Measurements from ENCODE around the gene ATP5IF1. TPM values are rescaled to one million over a fixed set of nuclear protein-coding genes. Genes with fewer than 3 reads are reported as not detected.

The ATP5IF1 gene
- 100 to 1,000 TPM; 283 to 534 TPM for polyA plus RNA-seq

GRCh38 chr1:28235755-28236655, at the start of gene ATP5IF1:
TSS of gene ATP5IF1 (plus strand) at chr1:28236124. CDS start at chr1:28236184, 60 bp downstream.
- Histone ChIP-seq H3K9me3 (ENCODE audit: control insufficient read depth in 2 of 2, insufficient read depth in 1 of 2, low read depth in 1 of 2, low read length in 1 of 2) (no peaks in the 10 kb centered on the region), H3K27me3 (ENCODE audit: control insufficient read depth in 1 of 2, insufficient read depth in 2 of 2, low read length in 2 of 2) (no peaks in the 10 kb centered on the region), H3K4me3 (ENCODE audit: low read depth in 1 of 2, low read length in 2 of 2) (peak within 1 kb of the TSS; percentile 93 to 97), H3K4me1 (ENCODE audit: control insufficient read depth in 2 of 2, insufficient read depth in 2 of 2, low read length in 1 of 2) (peaks cover 0 to 7% of the 10 kb centered on the region in 2 donors), H3K36me3 (ENCODE audit: control insufficient read depth in 2 of 2, insufficient read depth in 2 of 2, low read length in 1 of 2) (peaks cover 0 to 3% of the 10 kb centered on the region in 2 donors), H3K27ac (ENCODE audit: low read depth in 2 of 2, low read length in 1 of 2) (peak within 1 kb of the TSS; percentile 90)
- 0 to 1% methylated on average over 59 to 60 of the region's 60 CpGs for WGBS, 2 donors

GRCh38 chr1:28190337-28190979, 45.5 kb upstream of the ATP5IF1 start:
- H3K9me3 ChIP-seq (ENCODE audit: control insufficient read depth in 2 of 2, insufficient read depth in 1 of 2, low read depth in 1 of 2, low read length in 1 of 2) = no peaks in the 10 kb centered on the region
- WGBS, 2 donors = 53 to 63% methylated on average over 3 of the region's 3 CpGs
- peak overlapping the region in 1 of 2 donors; percentile 33 for H3K27ac ChIP-seq (ENCODE audit: low read depth in 2 of 2, low read length in 1 of 2)
- no peaks in the 10 kb centered on the region for H3K27me3 ChIP-seq (ENCODE audit: control insufficient read depth in 1 of 2, insufficient read depth in 2 of 2, low read length in 2 of 2)
- no peaks in the 10 kb centered on the region for H3K36me3 ChIP-seq (ENCODE audit: control insufficient read depth in 2 of 2, insufficient read depth in 2 of 2, low read length in 1 of 2)
- H3K4me1 ChIP-seq (ENCODE audit: control insufficient read depth in 2 of 2, insufficient read depth in 2 of 2, low read length in 1 of 2) = peaks cover 3 to 16% of the 10 kb centered on the region in 2 donors
- no peak overlapping the region for H3K4me3 ChIP-seq (ENCODE audit: low read depth in 1 of 2, low read length in 2 of 2)

DNA sequence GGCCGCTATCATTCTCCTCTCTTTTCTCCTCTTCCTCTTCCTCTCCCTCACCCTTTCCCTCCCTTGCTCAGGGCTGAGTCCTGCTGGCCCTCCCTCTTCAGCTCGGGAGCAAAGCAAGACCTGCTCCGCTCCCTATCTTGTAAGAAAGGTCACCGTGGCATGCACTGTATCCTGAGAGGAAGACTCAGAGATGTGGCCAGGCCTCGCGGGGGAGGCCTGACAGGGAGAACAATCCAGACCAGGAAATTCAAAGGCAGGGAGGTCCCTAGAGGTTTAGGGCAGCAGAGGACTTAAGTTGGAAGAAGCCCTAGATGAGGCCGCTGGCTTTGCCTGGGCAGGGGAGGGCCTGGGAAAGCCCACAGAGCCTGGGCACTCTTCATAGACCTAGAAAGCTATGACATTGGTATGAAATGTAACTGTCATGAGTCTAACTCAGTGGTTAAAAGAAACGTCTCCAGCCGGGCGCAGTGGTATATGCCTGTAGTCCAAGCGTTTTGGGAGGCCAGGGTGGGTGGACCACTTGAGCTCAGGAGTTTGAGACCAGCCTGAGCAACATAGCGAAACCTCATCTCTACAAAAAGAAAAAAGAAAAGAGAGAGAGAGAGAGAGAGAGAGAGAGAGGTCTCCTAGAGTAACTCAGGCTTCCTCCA, 44.8 kb upstream of the ATP5IF1 start:
- H3K4me1 ChIP-seq (ENCODE audit: control insufficient read depth in 2 of 2, insufficient read depth in 2 of 2, low read length in 1 of 2) = peaks cover 3 to 16% of the 10 kb centered on the region in 2 donors
- peak overlapping the region in 1 of 2 donors; percentile 15 for H3K4me3 ChIP-seq (ENCODE audit: low read depth in 1 of 2, low read length in 2 of 2)
- no peaks in the 10 kb centered on the region for H3K9me3 ChIP-seq (ENCODE audit: control insufficient read depth in 2 of 2, insufficient read depth in 1 of 2, low read depth in 1 of 2, low read length in 1 of 2)
- 66 to 70% methylated on average over 12 of the region's 12 CpGs for WGBS, 2 donors
- no peaks in the 10 kb centered on the region for H3K36me3 ChIP-seq (ENCODE audit: control insufficient read depth in 2 of 2, insufficient read depth in 2 of 2, low read length in 1 of 2)
- peak overlapping the region in 1 of 2 donors; percentile 57 for H3K27ac ChIP-seq (ENCODE audit: low read depth in 2 of 2, low read length in 1 of 2)
- H3K27me3 ChIP-seq (ENCODE audit: control insufficient read depth in 1 of 2, insufficient read depth in 2 of 2, low read length in 2 of 2) = no peaks in the 10 kb centered on the region

GRCh38 chr1:28193701-28194161, 42.2 kb upstream of the ATP5IF1 start:
- H3K27ac ChIP-seq (ENCODE audit: low read depth in 2 of 2, low read length in 1 of 2) = peak overlapping the region; percentile 29 to 61
- H3K4me1 ChIP-seq (ENCODE audit: control insufficient read depth in 2 of 2, insufficient read depth in 2 of 2, low read length in 1 of 2) = peaks cover 3 to 26% of the 10 kb centered on the region in 2 donors
- peaks cover 0 to under 1% of the 10 kb centered on the region in 2 donors for H3K36me3 ChIP-seq (ENCODE audit: control insufficient read depth in 2 of 2, insufficient read depth in 2 of 2, low read length in 1 of 2)
- H3K9me3 ChIP-seq (ENCODE audit: control insufficient read depth in 2 of 2, insufficient read depth in 1 of 2, low read depth in 1 of 2, low read length in 1 of 2) = no peaks in the 10 kb centered on the region
- 41 to 61% methylated on average over 8 of the region's 8 CpGs for WGBS, 2 donors
- peak overlapping the region; percentile 22 to 39 for H3K4me3 ChIP-seq (ENCODE audit: low read depth in 1 of 2, low read length in 2 of 2)
- no peaks in the 10 kb centered on the region for H3K27me3 ChIP-seq (ENCODE audit: control insufficient read depth in 1 of 2, insufficient read depth in 2 of 2, low read length in 2 of 2)

DNA sequence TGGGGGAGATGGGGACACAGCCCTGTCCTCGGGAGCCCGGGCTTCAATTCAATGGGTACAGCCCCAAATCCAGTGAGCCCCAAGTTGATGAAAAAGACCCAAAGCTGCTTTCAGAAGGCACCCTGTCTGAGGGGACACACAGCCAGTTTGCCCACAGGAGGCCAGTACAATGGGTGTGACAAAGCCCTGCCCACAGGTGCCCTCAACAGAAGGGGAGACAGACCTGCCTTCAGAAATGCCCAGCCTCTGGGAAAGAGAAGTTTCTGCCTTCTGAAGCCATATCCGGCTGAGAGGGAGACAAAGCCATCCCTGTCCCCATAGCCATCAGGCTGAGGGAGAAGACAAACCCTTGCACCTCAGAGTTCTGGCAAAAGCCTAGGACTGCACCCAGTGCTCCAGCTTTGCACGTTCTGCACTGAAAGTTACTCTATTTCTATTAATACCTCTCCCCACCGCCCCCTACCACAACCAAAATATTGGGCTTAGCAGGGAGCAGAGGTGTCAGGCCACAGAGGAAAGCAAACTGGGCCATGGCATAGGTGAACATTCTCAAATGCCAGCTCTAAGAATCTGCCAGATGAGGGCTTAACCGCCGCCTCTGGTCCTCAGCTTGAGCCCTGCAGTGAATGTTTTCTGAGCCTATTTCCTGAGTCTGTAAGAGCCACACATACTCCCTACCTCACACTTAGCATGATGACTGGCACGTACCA, 41.4 kb upstream of the ATP5IF1 start:
- Histone ChIP-seq H3K4me3 (ENCODE audit: low read depth in 1 of 2, low read length in 2 of 2) (no peak overlapping the region), H3K9me3 (ENCODE audit: control insufficient read depth in 2 of 2, insufficient read depth in 1 of 2, low read depth in 1 of 2, low read length in 1 of 2) (no peaks in the 10 kb centered on the region), H3K27me3 (ENCODE audit: control insufficient read depth in 1 of 2, insufficient read depth in 2 of 2, low read length in 2 of 2) (no peaks in the 10 kb centered on the region), H3K27ac (ENCODE audit: low read depth in 2 of 2, low read length in 1 of 2) (peak overlapping the region in 1 of 2 donors; percentile 61), H3K36me3 (ENCODE audit: control insufficient read depth in 2 of 2, insufficient read depth in 2 of 2, low read length in 1 of 2) (peaks cover 0 to 5% of the 10 kb centered on the region in 2 donors), H3K4me1 (ENCODE audit: control insufficient read depth in 2 of 2, insufficient read depth in 2 of 2, low read length in 1 of 2) (peaks cover 3 to 26% of the 10 kb centered on the region in 2 donors)
- WGBS, 2 donors = 67 to 75% methylated on average over 8 of the region's 8 CpGs

DNA sequence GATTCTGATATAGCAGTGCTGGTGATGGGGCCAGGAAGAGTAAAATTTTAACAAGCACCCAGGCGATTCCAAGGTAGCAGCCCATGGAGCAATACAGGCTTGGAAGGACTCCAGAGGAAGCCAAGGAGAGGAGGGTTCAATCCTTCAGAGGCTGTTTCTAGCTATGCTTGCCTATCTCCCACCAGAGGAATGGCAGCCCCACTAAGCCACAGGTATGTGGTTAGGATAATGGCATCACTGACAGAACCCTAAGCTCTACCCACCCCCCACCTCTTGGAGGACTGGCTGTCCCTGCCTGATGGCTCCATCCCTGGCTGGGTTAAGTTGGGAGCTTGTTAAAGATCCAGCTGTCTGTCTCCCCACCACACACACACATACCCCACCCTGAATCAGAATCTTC, 40.1 kb upstream of the ATP5IF1 start:
- H3K9me3 ChIP-seq (ENCODE audit: control insufficient read depth in 2 of 2, insufficient read depth in 1 of 2, low read depth in 1 of 2, low read length in 1 of 2) = no peaks in the 10 kb centered on the region
- WGBS, 2 donors = 95 to 100% methylated on average over 1 of the region's 1 CpG
- peaks cover 3 to 25% of the 10 kb centered on the region in 2 donors for H3K4me1 ChIP-seq (ENCODE audit: control insufficient read depth in 2 of 2, insufficient read depth in 2 of 2, low read length in 1 of 2)
- no peak overlapping the region for H3K27ac ChIP-seq (ENCODE audit: low read depth in 2 of 2, low read length in 1 of 2)
- no peak overlapping the region for H3K4me3 ChIP-seq (ENCODE audit: low read depth in 1 of 2, low read length in 2 of 2)
- no peaks in the 10 kb centered on the region for H3K27me3 ChIP-seq (ENCODE audit: control insufficient read depth in 1 of 2, insufficient read depth in 2 of 2, low read length in 2 of 2)
- peaks cover 4 to 7% of the 10 kb centered on the region in 2 donors for H3K36me3 ChIP-seq (ENCODE audit: control insufficient read depth in 2 of 2, insufficient read depth in 2 of 2, low read length in 1 of 2)

- H3K27ac ChIP-seq (ENCODE audit: low read depth in 2 of 2, low read length in 1 of 2) = no peak overlapping the region
- H3K4me1 ChIP-seq (ENCODE audit: control insufficient read depth in 2 of 2, insufficient read depth in 2 of 2, low read length in 1 of 2) = peaks cover 3 to 20% of the 10 kb centered on the region in 2 donors
- H3K4me3 ChIP-seq (ENCODE audit: low read depth in 1 of 2, low read length in 2 of 2) = no peak overlapping the region
- no peaks in the 10 kb centered on the region for H3K27me3 ChIP-seq (ENCODE audit: control insufficient read depth in 1 of 2, insufficient read depth in 2 of 2, low read length in 2 of 2)
- H3K36me3 ChIP-seq (ENCODE audit: control insufficient read depth in 2 of 2, insufficient read depth in 2 of 2, low read length in 1 of 2) = peaks cover 4 to 10% of the 10 kb centered on the region in 2 donors
- 61 to 79% methylated on average over 3 of the region's 3 CpGs for WGBS, 2 donors
- no peaks in the 10 kb centered on the region for H3K9me3 ChIP-seq (ENCODE audit: control insufficient read depth in 2 of 2, insufficient read depth in 1 of 2, low read depth in 1 of 2, low read length in 1 of 2)
Observed at GRCh38 chr1:28196330-28196729, 39.6 kb upstream of the ATP5IF1 start.

GRCh38 chr1:28197682-28198415, 38.1 kb upstream of the ATP5IF1 start:
- H3K27ac ChIP-seq (ENCODE audit: low read depth in 2 of 2, low read length in 1 of 2) = peak overlapping the region; percentile 2 to 47

More at GRCh38 chr1:28197682-28198415, 38.1 kb upstream of the ATP5IF1 start:
- 86 to 87% methylated on average over 12 of the region's 12 CpGs for WGBS, 2 donors
- Histone ChIP-seq H3K36me3 (ENCODE audit: control insufficient read depth in 2 of 2, insufficient read depth in 2 of 2, low read length in 1 of 2) (peaks cover 6 to 14% of the 10 kb centered on the region in 2 donors), H3K4me1 (ENCODE audit: control insufficient read depth in 2 of 2, insufficient read depth in 2 of 2, low read length in 1 of 2) (peaks cover 3 to 19% of the 10 kb centered on the region in 2 donors), H3K27me3 (ENCODE audit: control insufficient read depth in 1 of 2, insufficient read depth in 2 of 2, low read length in 2 of 2) (no peaks in the 10 kb centered on the region), H3K9me3 (ENCODE audit: control insufficient read depth in 2 of 2, insufficient read depth in 1 of 2, low read depth in 1 of 2, low read length in 1 of 2) (no peaks in the 10 kb centered on the region), H3K4me3 (ENCODE audit: low read depth in 1 of 2, low read length in 2 of 2) (no peak overlapping the region)
